Epithelial cell of esophagus (primary cell): ENCODE measurements around the gene GPC3.
A peak's percentile ranks its signal among the peaks of the same experiment; 100 is the strongest.

Experiments
- DNase-seq: peaks from one replicate; pipeline ENCODE4 v3.0.0; 2010; ENCODE audit warnings: low read depth
- H3K4me3 ChIP-seq: 2 replicates; pipeline ENCODE4 v1.5.1; 2011; ENCODE audit warnings: mild to moderate bottlenecking, low read length, control low read depth
- CTCF ChIP-seq: IDR thresholded peaks from 2 replicates; pipeline ENCODE4 v1.5.1; 2011; ENCODE audit warnings: low read depth, mild to moderate bottlenecking, low read length, control low read depth, inconsistent platforms; ENCODE audit not compliant: insufficient read depth; ENCODE audit errors: missing control alignments

Gene GPC3

GRCh38 chrX:133650239-133650638 lies 335.2 kb downstream of the GPC3 start:
- no peak overlapping the region for H3K4me3 ChIP-seq
- no peak for DNase-seq
- no peak for TF ChIP-seq CTCF

- no peak for TF ChIP-seq CTCF
- no peak for DNase-seq
- no peak overlapping the region for H3K4me3 ChIP-seq
These were observed 335.7 kb downstream of the GPC3 start for GRCh38 chrX:133649651-133650050.

DNA sequence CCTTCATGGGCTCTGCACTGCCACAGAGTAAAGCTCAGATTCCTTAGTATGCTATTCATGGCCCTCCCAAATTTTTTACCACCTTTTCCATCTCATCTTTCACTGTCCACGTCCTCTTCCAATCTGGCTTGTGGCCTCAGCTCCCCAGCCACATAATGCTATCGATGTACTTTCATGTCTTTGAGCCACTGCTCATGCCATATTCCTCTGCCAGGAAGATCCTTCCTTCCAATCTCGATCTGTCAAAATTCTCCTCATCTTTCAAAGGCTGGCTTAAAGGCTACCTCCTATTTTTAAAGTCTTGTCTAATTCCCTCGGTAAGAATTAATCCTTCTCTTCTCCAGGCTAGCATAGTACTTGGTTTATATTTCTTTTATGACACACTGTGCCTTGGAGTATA lies 336.8 kb downstream of the GPC3 start:
- no peak overlapping the region for H3K4me3 ChIP-seq
- DNase-seq: no peak
- TF ChIP-seq CTCF: no peak

DNA sequence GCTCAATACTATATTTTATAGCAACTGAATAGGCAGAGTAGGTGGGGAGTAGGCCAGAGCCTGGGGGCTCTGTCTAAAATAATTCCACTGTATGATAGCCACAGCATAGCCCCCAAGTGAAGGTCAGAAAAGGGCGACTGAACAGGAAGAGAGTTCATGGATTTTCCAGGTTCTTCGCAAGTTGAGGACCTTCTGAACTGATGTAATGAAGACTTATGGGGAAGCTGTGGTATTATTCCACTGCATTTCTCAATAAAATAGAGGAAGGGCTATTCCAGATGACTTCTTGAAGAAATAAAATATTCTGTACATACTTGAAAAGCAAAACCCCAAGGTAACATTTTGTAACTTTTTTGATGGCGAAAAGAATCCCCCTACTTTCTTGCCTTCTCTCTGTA lies 338.7 kb downstream of the GPC3 start:
- no peak for DNase-seq
- H3K4me3 ChIP-seq: no peak overlapping the region
- no peak for TF ChIP-seq CTCF

- peak; percentile 90 for DNase-seq
- H3K4me3 ChIP-seq: no peak overlapping the region
- TF ChIP-seq CTCF: no peak
These were observed 339.2 kb downstream of the GPC3 start for GRCh38 chrX:133645977-133646718.

- no peak for DNase-seq
- no peak for TF ChIP-seq CTCF
- H3K4me3 ChIP-seq: no peak overlapping the region
These were observed 340.1 kb downstream of the GPC3 start for GRCh38 chrX:133645256-133645655.
